ENCODE results near the gene ODF2. TPM values are rescaled to one million over a fixed set of nuclear protein-coding genes. Genes with fewer than 3 reads are reported as not detected.
"Not testable (repeated sequence)": the region's sequence is repeated elsewhere in the genome, so short reads cannot be mapped to it uniquely, and the experiment has no call there.

ODF2 gene
- total RNA-seq, 1 experiment from 2014 or later = 37.3 TPM

- Mint-ChIP-seq H3K4me3 (ENCODE audit: unreplicated experiment) (no peak overlapping the region), H3K4me1 (ENCODE audit: insufficient read depth, unreplicated experiment) (no peaks in the 10 kb centered on the region), H3K36me3 (ENCODE audit: insufficient read depth, unreplicated experiment) (peaks cover 37% of the 10 kb centered on the region), H3K27ac (ENCODE audit: low read depth, unreplicated experiment) (no peak overlapping the region), H3K9me3 (ENCODE audit: unreplicated experiment) (no peaks in the 10 kb centered on the region), H3K27me3 (ENCODE audit: insufficient read depth, unreplicated experiment) (no peaks in the 10 kb centered on the region)
- intact Hi-C loops (cut with micrococcal nuclease) = no loop called here
- CTCF ChIA-PET = interaction anchor here (0.5 to 0.7 kb wide), 2 partner anchors 60 to 261 kb away, joined by 3 to 4 read pairs; no protein-coding TSS in a partner anchor
- no peak for DNase-seq (ENCODE audit: unreplicated experiment)
- no peak for TF ChIP-seq CTCF (IDR thresholded peaks at IDR 0.05; ENCODE audit: unreplicated experiment)
- POLR2A ChIA-PET = interaction anchor here (0.5 to 1.0 kb wide), 3 partner anchors 25 to 137 kb away, joined by 3 to 4 read pairs (median 3); no protein-coding TSS in a partner anchor
- no TSS peak for BruUV-seq (replicated peaks)
These were observed 42.2 kb downstream of the ODF2 start for GRCh38 chr9:128497824-128498610.

DNA sequence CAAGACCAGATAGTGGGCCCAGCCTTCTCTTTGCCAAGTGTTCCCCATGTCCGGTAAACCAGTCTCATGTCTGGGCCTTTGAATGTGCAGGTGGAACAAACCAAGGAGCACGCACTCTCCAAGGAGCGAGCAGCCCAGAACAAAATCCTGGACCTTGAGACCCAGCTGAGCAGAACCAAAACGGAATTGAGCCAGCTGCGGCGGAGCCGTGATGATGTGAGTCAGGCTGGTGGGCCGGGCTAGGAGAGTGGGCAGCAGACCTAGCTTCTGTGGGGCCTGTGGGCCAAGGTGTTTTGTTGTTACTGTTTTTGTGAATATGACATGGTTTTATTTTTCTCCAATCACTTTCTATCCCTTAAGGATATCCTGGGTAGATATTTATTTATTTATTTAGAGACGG is 43.1 kb downstream of the ODF2 start:
- no peak for TF ChIP-seq CTCF (IDR thresholded peaks at IDR 0.05; ENCODE audit: unreplicated experiment)
- no peak overlapping the region for H3K27ac Mint-ChIP-seq (ENCODE audit: low read depth, unreplicated experiment)
- intact Hi-C loops (cut with micrococcal nuclease) = no loop called here
- H3K4me3 Mint-ChIP-seq (ENCODE audit: unreplicated experiment) = no peak overlapping the region
- no peak for DNase-seq (ENCODE audit: unreplicated experiment)
- no peaks in the 10 kb centered on the region for H3K9me3 Mint-ChIP-seq (ENCODE audit: unreplicated experiment)
- BruUV-seq (replicated peaks) = no TSS peak
- ChIA-PET CTCF (interaction anchor here (0.5 to 0.7 kb wide), 3 partner anchors 61 to 260 kb away, joined by 3 to 4 read pairs (median 3); no protein-coding TSS in a partner anchor), POLR2A (interaction anchor here (0.7 to 1.0 kb wide), 2 partner anchors 26 to 30 kb away, joined by 3 read pairs; no protein-coding TSS in a partner anchor)
- H3K36me3 Mint-ChIP-seq (ENCODE audit: insufficient read depth, unreplicated experiment) = peaks cover 37% of the 10 kb centered on the region
- H3K4me1 Mint-ChIP-seq (ENCODE audit: insufficient read depth, unreplicated experiment) = no peaks in the 10 kb centered on the region
- H3K27me3 Mint-ChIP-seq (ENCODE audit: insufficient read depth, unreplicated experiment) = no peaks in the 10 kb centered on the region

- no peak for DNase-seq (ENCODE audit: unreplicated experiment)
- ChIA-PET POLR2A (interaction anchor here (0.7 to 0.8 kb wide), 2 partner anchors 61 to 185 kb away, joined by 3 read pairs; no protein-coding TSS in a partner anchor), CTCF (no interaction called here)
- no peak for TF ChIP-seq CTCF (IDR thresholded peaks at IDR 0.05; ENCODE audit: unreplicated experiment)
- H3K9me3 Mint-ChIP-seq (ENCODE audit: unreplicated experiment) = no peaks in the 10 kb centered on the region
- no peaks in the 10 kb centered on the region for H3K4me1 Mint-ChIP-seq (ENCODE audit: insufficient read depth, unreplicated experiment)
- no TSS peak for BruUV-seq (replicated peaks)
- peak overlapping the region; percentile 20 for H3K27ac Mint-ChIP-seq (ENCODE audit: low read depth, unreplicated experiment)
- H3K36me3 Mint-ChIP-seq (ENCODE audit: insufficient read depth, unreplicated experiment) = peaks cover 39% of the 10 kb centered on the region
- intact Hi-C loops (cut with micrococcal nuclease) = no loop called here
- no peaks in the 10 kb centered on the region for H3K27me3 Mint-ChIP-seq (ENCODE audit: insufficient read depth, unreplicated experiment)
- H3K4me3 Mint-ChIP-seq (ENCODE audit: unreplicated experiment) = no peak overlapping the region
These were observed 44.1 kb downstream of the ODF2 start for GRCh38 chr9:128499920-128500319.

DNA sequence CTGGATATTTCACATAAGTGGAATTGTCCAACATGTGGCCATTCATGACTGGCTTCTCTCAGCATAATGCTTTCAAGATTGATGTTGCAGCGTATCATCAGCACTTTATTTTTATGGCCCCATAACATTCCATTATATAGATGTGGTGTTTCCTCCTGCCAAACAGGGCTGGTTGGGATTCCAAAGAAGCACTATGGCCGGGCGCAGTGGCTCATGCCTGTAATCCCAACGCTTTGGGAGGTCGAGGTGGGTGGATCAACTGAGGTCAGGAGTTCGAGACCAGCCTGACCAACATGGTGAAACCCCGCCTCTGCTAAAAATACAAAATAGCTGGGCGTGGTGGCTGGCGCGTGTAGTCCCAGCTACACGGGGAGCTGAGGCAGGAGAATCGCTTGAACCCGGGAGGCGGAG is 47.6 kb downstream of the ODF2 start:
- H3K36me3 Mint-ChIP-seq (ENCODE audit: insufficient read depth, unreplicated experiment) = peaks cover 39% of the 10 kb centered on the region
- peak overlapping the region; percentile 31 for H3K27ac Mint-ChIP-seq (ENCODE audit: low read depth, unreplicated experiment)
- peak overlapping the region; percentile 89 for H3K4me3 Mint-ChIP-seq (ENCODE audit: unreplicated experiment)
- H3K4me1 Mint-ChIP-seq (ENCODE audit: insufficient read depth, unreplicated experiment); DNase-seq (ENCODE audit: unreplicated experiment); intact Hi-C loops (cut with micrococcal nuclease); H3K27me3 Mint-ChIP-seq (ENCODE audit: insufficient read depth, unreplicated experiment); BruUV-seq (replicated peaks); H3K9me3 Mint-ChIP-seq (ENCODE audit: unreplicated experiment): not testable (repeated sequence)
- ChIA-PET CTCF (interaction anchor here (1.2 kb wide), 1 partner anchor 9 kb away, joined by 4 read pairs; no protein-coding TSS in a partner anchor), POLR2A (interaction anchor here (0.5 to 3.2 kb wide), 3 partner anchors 10 to 50 kb away, joined by 3 to 85 read pairs (median 7); partner anchors contain the start of gene SPTAN1)

Data from MCF 10A (cell line).